Endothelial cell of hepatic sinusoid (primary cell): ENCODE results near the gene VENTX.
"Not testable (repeated sequence)": the region's sequence is repeated elsewhere in the genome, so short reads cannot be mapped to it uniquely, and the experiment has no call there.

Experiments
- in situ Hi-C: cut with HindIII; loops from 2 replicates; pipeline ENCODE4 v1.10.0; 2017; ENCODE audit warnings: low sequenced_read_pairs

VENTX gene

DNA sequence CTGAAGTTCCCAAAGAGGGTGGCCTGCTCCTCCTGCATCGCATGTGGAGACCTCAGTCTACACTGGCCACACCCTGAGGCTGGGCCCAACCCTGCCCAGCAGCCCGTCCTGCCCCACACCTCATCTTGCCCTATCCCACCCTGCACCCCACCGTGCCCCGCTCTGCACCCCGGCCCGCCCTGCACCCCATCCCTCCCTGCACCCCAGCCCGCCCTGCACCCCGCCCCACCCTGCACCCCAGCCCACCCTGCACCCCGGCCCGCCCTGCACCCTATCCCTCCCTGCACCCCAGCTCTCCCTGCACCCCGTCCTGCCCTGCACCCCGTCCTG is 14.5 kb downstream of the VENTX start:
- in situ Hi-C loops: loop anchor here (10.0 kb wide), 1 partner anchor 53 kb away; the partner anchor contains the start of genes TUBGCP2 and ZNF511

DNA sequence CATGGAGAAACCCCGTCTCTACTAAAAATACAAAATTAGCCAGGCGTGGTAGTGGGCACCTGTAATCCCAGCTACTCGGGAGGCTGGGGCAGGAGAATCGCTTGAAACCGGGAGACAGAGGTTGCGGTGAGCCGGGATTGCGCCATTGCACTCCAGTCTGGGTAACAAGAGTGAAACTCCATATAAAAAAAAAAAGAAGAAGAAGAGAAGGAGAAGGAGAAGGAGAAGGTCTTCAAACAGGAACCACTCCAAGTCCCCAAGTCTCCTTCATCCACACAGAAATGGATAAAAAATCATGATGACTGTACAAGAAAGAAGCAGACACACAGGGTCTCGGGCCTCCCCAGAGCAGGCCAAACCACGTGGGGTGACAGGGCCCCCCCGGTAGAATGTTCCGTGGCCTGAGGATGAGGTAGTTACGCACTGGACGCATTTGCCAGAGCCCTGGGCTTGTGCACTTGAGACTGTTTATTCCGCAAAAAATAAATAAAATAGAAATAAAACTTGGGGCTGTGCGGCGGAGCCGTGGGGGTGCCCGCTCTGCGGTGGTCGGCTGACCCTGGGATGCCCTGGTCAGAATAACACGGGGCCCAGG is 15.8 kb downstream of the VENTX start:
- in situ Hi-C loops: loop anchor here (10.0 kb wide), 1 partner anchor 51 kb away; the partner anchor contains the start of genes TUBGCP2 and ZNF511

DNA sequence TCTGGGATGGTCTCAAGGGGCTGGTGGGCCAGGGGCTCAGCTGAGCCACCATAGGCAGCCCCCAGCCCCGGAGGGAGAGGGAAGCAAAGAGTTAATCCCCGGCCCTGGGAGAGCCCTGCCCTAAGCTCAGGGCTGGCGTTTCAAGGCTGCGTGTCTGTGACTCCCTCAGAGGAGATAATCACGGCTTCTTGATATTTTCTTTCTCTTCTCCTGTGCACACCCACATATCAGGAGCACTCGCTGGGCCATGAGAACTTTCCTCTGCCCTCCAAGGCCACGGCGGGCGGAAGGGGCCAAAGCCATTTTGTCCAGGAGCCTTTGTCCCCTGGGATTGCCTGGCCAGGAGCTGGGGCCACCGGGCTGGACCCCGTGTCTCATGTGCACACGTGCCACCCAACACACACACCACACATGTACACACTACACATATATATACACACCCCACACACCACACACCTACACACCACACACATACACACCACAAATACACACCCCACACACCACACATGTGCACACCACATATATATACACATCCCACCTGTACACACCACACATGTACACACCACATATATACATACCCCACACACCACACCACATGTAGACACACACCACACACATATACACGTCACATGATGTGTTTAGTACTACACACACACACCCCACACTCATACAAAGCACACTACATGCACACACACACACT is 16.9 kb downstream of the VENTX start:
- in situ Hi-C loops: loop anchor here (5.0 to 10.0 kb wide), 2 partner anchors 50 to 97 kb away; partner anchors contain the start of genes TUBGCP2 and ZNF511

DNA sequence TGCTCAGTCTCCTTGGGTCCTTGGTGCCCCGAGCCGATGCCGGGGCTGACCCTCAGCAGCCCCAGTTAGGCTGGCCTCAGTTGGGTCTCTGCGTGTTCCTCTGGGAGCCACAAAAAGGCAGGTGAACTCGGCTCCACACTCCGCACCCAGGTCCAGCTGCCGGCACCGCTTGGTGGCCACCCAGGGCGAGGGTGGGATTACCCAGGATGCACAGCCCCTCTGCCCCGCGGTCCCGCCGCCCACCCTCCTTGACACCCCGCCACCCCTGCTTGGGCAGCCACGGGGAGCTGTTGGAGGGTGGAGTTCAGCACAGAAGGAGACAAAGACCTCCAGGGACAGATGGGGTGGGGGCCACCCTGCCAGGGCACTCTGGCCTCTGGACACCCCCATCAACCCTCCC is 17.7 kb downstream of the VENTX start:
- in situ Hi-C loops: loop anchor here (5.0 to 10.0 kb wide), 2 partner anchors 49 to 98 kb away; partner anchors contain the start of genes TUBGCP2 and ZNF511

DNA sequence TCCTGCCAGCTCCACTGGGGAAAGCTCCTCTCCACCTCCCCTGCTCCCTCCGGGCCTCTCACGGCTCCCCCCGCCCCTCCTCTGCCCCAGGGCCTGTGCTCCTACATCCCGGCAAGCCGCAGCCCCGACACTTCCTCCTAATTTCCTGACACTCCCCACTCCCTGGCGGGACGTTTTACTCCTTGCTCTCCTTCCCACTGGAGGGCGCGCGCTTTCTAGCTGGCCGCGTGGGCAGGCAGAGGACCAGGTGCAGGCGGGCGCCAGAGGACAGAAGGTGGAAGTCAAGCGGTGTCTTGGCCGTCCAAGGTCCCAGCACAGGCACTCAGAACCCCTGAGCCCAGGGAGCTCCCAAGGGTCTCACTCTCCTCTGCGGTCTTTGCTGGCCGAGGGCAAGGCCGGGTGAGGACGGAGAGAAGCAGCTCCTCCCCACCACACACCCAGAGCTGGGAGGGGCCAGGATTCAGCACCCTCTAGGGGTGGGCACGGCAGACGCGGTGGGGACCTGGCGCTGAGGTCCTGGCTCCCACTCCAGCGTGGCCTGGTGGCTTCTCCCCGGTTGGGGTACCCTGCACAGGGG is 19.9 kb downstream of the VENTX start:
- in situ Hi-C loops: loop anchor here (5.0 to 10.0 kb wide), 2 partner anchors 47 to 100 kb away; partner anchors contain the start of genes TUBGCP2 and ZNF511

DNA sequence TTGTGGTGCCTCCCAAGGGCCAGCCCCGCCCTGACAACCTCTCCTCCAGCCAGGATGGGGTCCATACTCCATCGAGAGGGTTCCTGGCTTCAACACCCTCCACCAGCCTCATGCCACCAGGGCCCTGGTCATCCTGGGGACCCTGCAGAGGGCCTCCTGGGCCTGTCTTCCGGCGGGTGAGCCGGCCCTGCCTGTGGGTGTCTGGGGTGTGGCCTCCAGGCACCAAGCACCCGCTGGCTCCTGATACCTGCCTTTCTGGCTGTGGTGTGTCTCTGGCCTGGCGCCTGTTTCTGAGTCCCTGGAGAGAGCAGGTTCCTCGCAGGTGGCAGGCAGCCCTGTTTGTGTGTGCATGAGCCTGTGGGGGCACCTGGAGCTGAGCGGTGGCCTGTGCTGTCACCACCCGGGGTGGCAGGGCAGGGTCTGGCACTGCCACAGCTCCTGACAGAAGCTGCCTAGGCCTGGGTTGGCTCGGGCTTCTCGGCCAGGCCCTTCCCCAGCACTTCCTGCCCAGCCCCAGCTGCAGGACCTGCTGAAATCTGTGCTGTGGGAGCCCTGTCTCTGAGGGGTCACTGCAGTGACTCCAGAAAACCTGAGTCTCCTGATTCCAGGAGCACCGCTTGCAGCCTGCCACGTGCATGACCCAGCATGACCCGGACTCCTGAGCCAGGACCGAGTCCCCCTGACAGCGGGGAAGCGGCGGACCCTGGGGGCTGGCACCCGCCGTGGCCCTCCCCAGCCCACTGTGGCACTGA is 20.6 kb downstream of the VENTX start:
- in situ Hi-C loops: loop anchor here (5.0 to 10.0 kb wide), 2 partner anchors 47 to 101 kb away; partner anchors contain the start of genes TUBGCP2 and ZNF511

DNA sequence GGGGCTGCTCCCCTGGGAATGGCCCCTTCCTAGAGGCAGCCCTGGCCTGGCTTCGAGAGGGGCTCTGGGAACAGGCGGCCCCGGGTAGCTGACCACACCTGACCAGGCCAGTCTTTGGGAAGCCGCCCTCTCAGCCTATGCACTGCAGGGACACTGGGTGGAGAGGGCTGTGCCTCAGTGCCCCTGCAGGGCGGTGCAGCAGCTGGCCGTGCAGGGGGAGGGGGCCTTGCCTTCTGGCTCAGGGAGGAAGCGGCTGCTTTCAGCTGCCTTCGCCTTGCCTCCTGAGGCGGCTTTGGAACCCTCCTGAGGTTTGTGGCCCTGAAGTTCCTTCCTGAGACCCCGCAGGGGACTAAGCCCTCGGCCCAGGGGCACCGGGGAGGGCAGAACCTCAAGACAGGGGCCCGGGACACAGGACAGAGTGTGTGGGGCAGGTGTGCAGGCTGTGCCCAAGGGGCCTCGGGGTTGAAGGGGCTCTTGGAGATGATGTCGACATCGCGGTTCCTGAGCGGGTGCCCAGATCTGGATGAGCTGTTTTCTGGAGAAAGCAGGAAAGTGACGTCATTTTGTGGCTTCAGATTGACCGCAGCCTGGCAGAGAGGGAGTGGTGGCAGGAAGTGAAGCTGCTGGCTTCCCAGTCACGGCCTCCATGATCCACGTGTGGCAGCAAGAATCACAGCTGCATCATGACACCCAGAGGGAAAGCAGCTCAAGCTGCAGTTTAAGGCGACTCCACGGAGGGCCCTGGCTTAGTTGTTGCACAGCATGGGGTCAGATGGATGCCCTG is 21.4 kb downstream of the VENTX start:
- in situ Hi-C loops: loop anchor here (5.0 to 10.0 kb wide), 2 partner anchors 46 to 102 kb away; partner anchors contain the start of genes TUBGCP2 and ZNF511

DNA sequence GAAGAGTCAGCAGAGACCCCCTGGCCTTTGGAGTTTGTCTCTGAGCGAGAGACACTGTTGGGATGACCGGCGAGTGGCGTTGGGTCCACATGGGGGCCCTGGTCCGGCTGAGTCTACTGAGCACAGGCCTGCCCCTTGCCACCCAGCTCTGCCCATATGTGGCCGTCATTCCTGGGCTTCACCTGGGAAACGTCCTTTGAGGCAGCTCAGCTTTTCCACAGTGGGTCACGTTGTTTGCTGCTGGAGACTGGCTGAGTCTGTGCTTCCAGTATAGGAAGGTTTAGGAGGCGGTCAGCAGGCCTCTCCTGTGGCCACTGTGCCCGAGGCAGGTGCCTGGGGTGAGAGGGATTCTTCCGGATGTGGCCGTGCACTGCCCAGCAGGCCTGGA is 21.9 kb downstream of the VENTX start:
- in situ Hi-C loops: loop anchor here (5.0 to 10.0 kb wide), 2 partner anchors 45 to 102 kb away; partner anchors contain the start of genes TUBGCP2 and ZNF511

DNA sequence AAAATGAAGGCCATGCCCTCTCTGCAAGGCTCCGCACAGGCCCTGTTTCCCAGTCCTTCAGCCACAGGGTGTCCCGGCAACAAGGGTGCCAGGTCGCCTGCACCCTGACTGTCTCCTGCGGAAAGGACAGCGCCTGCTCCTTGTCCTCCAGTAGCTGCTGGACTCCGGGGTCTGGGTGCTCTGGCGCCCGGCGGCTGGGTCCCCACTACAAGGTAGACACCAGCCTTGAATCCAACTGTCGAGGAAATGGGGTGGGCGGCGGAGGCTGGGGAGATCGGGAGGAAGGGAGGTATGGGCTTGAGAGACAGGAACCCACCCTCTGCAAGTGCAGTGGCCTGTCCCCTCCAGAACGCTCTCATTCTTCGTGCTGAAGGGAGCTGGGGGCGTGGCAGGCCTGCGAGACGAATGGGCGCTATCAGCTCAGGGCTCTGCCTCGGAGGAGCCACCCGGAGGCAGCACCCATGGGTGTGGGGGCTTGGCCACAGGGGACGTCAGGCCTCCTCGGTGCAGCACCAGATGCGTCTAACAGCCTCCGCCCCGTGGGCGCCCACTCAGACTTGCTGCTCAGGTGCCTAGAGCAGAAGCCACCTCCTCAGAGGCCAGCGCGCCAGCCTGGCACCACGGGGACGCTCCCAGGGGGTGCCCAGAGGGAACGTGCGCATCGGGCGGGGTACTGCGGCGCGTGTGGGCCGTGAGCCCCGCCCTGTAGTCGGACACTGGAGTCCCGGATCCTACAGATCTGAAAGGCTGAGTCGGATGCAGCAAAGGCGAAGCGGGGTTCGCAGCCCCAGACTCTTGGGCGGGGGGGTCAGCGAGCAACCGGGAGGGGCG is 23.5 kb downstream of the VENTX start:
- in situ Hi-C loops: no loop called here

DNA sequence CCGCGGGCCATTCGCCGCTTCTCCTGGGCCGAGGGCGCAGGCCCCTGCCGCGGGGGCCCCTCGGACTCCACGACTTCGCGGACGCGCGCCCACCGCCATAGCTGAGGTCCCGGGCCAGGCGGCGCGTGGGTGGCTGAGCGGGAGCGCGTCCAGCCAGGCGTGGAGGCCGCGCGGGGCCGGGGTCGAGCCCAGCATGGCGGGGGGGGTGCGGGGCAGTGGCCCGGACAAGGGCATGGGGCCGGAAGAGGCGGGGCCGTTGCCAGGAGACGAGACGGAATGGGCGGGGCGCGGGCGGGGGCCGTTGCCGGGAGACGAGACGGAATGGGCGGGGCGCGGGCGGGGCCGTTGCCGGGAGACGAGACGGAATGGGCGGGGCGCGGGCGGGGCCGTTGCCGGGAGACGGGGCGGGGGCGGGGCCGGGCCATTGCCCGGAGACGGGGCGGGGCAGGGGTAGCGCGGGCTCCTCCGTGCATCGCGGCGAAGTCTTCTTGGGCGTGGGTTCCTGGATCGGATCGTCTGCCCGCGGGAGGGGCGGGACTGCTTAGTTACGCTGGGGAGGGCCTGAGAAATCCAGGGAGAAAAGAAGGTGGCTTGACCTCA is 24.2 kb downstream of the VENTX start:
- in situ Hi-C loops: no loop called here

DNA sequence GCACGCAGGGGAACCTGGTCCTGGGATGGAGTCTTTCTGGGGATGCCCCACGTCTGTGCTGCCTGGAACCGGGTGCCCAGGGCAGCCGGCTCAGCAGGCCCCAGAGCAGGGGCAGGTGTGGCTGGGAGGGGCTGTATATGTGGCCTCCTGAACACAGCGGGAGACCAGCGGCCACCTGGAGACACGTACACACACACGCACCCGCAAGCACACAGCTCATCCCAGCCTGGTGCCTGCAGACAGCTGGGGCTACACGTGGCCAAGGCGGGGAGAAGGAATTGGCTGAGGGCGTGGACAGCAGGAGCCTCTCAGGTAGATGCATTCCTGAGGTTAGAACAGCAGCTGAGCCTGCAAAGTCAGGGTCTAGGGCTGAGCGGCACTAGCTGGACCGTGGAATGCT is 25.0 kb downstream of the VENTX start:
- in situ Hi-C loops: no loop called here

DNA sequence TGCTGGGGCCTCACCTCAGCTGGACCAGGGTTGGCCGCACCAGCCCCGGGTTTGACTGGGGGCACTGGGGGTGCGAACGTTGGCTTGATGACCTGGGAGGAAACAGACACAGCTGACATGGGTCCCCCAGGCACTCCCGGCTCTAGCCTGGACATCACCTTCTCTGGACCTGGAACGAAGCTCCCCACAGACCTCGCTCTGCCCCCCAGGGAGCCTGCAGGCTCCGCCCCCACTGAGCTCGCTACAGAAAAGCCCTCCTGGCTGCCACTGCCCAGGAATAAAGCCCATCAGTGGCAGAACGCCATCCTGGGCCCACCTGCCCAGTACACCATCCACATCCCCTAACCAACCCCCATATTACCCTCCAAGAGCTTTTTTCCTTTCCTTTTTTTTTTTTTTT is 26.0 kb downstream of the VENTX start:
- in situ Hi-C loops: no loop called here

DNA sequence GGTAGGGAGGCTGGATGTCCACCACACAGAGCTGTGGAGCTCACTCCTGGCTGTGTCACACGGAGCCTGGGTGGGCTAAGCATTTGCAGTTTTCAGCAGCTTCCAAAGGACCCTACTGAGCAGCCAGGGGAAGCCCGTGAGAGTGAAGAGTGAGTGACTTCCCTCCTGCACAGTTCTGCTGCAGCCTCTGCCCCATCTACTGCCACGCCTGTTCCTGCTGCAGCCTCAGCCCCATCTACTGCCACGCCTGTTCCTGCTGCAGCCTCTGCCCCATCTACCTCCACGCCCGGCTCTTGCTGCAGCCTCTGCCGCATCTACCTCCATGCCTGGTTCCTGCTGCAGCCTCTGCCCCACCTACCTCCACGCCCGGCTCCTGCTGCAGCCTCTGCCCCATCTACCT is 26.8 kb downstream of the VENTX start:
- in situ Hi-C loops: no loop called here

DNA sequence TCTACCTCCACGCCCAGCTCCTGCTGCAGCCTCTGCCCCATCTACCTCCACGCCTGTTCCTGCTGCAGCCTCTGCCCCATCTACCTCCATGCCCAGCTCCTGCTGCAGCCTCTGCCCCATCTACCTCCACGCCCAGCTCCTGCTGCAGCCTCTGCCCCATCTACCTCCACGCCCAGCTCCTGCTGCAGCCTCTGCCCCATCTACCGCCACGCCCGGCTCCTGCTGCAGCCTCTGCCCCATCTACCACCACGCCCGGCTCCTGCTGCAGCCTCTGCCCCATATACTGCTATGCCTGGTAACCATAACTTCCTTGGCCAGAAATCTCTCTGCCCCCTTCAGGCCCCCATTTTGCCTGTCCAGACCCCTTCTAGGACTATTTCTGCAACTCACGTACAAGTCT is 27.4 kb downstream of the VENTX start:
- in situ Hi-C loops: not testable (repeated sequence)

DNA sequence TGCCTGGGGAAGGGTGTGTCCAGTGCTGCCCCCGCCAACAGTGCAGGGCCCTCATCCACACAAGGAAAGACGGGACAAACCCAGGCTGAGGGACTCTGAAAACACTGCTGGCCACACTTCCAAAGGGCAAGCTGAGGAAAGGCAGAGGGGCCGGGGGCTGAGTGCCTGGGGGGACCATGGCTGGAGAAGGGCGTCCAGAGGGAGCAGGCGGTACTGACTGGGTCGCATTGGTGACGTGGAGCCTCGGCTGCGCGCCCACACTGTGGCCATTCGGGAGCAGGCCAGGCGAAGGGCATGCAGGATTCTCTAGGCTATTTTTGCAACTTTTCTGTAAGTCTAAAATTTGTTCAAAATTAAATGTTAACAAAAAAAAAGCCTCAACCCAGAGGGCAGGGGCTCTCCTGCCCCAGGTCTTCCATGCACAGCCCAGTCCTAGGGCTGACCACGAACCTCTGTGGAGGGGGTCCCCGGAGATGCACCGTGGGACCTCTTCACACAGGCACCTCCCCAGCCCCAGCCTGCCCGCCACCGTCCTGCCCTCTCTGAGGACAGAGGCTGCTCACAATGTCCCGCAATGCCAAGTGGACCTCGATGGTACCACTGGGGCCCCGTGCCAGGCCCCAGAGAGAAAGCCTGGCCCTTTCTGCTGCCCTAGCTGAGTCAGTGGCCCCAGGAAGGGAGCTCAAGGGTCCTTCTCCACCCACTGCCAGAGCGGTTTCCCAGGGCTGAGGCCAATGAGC is 28.6 kb downstream of the VENTX start:
- in situ Hi-C loops: no loop called here

DNA sequence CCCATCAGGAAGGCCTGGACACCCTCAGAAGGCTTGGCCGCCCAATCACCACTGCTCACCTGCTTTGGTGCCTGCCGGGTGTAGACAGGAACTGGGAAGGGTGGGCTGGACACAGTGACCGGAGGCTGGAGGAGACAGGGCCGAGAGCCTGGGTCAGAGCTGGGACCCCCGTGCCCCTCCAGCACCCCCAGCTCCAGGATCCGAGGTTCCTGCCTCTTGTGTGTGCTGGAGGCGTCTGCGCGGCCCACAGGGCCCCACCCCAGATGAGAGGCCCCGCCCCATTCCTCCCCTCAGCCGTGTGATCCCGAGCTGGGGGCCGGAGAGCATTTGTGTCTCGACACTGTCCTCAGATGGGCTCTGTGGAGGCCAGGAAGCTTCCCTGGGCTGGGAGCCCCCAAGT is 29.6 kb downstream of the VENTX start:
- in situ Hi-C loops: no loop called here

DNA sequence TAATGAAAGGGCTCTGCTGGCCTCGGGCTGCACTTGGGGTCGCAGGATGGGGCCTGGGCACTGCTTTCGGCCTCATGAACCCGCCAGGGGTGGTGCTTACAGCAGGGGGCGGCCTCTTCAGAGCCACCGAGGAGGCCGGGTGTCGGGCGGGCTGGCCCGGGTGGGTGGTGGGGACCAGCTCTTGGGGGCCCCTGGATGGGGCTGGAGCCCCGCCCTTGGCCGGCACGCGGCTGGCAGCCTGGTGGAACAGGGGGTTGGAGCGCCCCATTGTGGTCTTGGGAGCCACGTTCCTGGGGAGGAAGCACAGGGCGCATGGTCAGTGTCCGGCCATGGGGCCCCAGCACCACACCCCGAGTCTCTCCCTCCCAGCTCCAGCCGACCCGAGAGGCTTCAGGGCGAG is 30.2 kb downstream of the VENTX start:
- in situ Hi-C loops: no loop called here

DNA sequence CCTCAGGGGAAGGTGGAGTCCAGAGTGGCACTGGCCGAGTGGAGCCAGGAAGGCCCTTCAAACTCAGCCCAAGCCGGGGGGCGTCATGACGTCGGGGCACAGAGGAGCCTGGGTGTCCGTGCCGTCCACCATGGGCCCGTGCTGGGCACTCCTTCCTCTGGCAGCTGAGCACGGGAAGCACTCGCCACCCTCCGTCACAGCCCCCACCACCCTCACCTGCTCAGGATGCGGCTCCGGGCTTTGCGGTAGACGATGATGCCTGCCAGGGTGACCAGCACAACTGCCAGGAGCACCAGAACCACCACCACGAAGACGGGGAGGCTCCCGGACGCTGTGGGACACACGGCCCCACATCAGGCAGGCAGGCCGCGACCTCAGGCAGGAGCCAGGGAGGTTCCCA is 30.9 kb downstream of the VENTX start:
- in situ Hi-C loops: no loop called here
